ENCODE data around the gene SNTB2.

SNTB2 gene

DNA sequence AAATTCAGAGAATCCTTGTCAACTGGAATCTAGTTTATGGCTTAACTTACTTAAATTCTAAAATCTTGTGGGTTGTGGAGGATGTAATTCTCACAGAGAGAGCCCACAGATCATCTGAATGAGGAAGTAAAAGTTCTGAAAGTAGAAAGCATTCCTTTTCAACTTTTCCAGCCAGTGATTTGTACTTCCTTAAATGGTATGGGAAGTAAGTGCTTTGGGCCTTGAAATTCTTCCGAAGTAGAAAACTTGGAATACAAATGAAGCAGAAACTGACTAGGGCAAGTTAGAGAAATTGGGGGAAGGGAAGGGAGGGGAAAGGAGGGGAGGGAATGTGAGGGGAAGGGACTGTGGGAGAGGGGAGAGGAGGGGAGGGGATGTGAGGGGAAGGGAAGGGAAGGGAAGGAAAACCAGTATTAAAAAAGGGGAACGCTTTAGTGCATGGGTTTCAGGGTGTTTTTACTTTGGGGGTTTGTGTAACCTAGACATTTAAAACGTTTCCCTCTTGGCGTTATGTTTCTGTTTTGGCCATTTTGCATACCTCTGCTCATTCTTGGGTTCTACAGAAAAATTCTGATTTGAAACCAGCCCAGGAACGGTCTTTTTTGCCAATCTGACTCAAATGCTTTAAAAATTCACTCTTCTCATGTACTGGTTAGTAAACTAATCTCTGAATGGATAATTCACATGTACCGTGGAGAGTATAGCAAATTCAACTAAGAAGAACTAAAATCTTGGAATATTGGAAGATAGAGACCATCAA, 15.5 kb upstream of the SNTB2 start:
- H2BK15ac ChIP-seq (ENCODE audit: low read depth, poor library complexity, severe bottlenecking) = no peak overlapping the region
- H3K4me1 ChIP-seq (ENCODE audit: control insufficient read depth, insufficient read depth, low read depth, low read length) = peaks cover 6% of the 10 kb centered on the region
- peak overlapping the region; percentile 9 for H4K8ac ChIP-seq (ENCODE audit: low read length)
- H3K9me3 ChIP-seq (ENCODE audit: control insufficient read depth, low read length) = no peaks in the 10 kb centered on the region
- H3K27me3 ChIP-seq (ENCODE audit: control insufficient read depth in 1 of 2, insufficient read depth in 1 of 2, low read length in 2 of 2) = no peaks in the 10 kb centered on the region
- H2BK5ac ChIP-seq (ENCODE audit: low read depth, low read length, poor library complexity, severe bottlenecking) = peak overlapping the region; percentile 33
- no peak overlapping the region for H3K14ac ChIP-seq (ENCODE audit: low read length in 2 of 2)
- peak overlapping the region; percentile 54 for H3K9ac ChIP-seq (ENCODE audit: low read length)
- H3K23ac ChIP-seq (ENCODE audit: low read length in 2 of 2) = no peak overlapping the region
- H3K79me1 ChIP-seq (replicated peaks; ENCODE audit: low read length, poor library complexity, severe bottlenecking) = peaks cover 6% of the 10 kb centered on the region
- no peak overlapping the region for H2AFZ ChIP-seq (ENCODE audit: low read depth, low read length)
- peak overlapping the region; percentile 87 for H3K27ac ChIP-seq (ENCODE audit: low read length, poor library complexity, severe bottlenecking)
- H3K36me3 ChIP-seq (ENCODE audit: control insufficient read depth in 1 of 2, insufficient read depth in 2 of 2, low read depth in 1 of 2, low read length in 2 of 2) = peaks cover 21 to 38% of the 10 kb centered on the region in 2 experiments
- no peak overlapping the region for H3K4ac ChIP-seq (ENCODE audit: low read depth in 1 of 2, low read length in 2 of 2)
- no peak overlapping the region for H2BK12ac ChIP-seq (ENCODE audit: low read length in 2 of 2)
- no peak overlapping the region for H3K18ac ChIP-seq (ENCODE audit: low read depth in 1 of 2, low read length in 2 of 2)
- H3K4me2 ChIP-seq (ENCODE audit: low read length, poor library complexity, severe bottlenecking) = peak overlapping the region; percentile 11
- no peak overlapping the region for H2BK120ac ChIP-seq (ENCODE audit: low read depth, low read length)
- no peak overlapping the region for H2AK5ac ChIP-seq (ENCODE audit: low read length, severe bottlenecking)
- no peak overlapping the region for H4K91ac ChIP-seq (ENCODE audit: low read length)
- DNase-seq = peak; percentile 47
- WGBS = 75% methylated on average over 5 of the region's 6 CpGs
- H3K4me3 ChIP-seq (ENCODE audit: insufficient read depth in 1 of 2, low read depth in 1 of 2, low read length in 2 of 2) = no peak overlapping the region

DNA sequence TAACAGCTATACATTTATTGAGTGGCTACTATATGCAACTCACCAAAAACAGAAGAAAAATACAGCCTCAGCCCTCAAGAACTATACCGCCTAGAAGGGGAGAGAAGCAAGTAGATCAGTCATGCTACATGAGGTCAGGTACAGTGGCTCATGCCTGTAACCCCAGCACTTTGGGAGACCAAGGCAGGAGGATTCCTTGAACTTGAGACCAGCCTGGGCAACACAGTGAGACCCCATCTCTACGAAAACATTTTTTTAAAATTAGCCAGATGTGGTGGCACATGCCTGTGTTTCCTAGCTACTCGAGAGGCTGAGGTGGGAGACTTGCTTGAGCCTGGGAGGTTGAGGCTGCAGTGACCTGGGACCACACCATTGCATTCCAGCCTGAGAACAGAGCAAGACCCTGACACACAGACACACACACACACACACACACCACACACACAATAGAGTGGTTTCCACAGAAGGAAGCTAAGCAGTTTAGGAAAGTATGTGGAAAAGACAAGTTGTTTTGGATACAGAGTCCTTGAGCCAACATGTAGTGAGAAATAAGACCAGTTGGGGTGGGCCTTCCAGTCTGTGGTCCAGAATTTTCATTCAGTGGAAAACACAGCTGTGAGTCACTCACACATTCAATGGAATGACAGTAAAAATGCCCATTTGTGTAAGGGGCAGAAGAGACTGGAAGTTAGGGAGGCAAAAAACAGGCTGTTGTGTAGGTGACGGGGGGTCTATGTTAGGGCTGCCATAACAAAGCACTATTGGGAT, 10.7 kb upstream of the SNTB2 start:
- no peak overlapping the region for H3K4ac ChIP-seq (ENCODE audit: low read depth in 1 of 2, low read length in 2 of 2)
- no peak overlapping the region for H3K18ac ChIP-seq (ENCODE audit: low read depth in 1 of 2, low read length in 2 of 2)
- H3K27me3 ChIP-seq (ENCODE audit: control insufficient read depth in 1 of 2, insufficient read depth in 1 of 2, low read length in 2 of 2) = no peaks in the 10 kb centered on the region
- no peak overlapping the region for H3K23ac ChIP-seq (ENCODE audit: low read length in 2 of 2)
- H2AFZ ChIP-seq (ENCODE audit: low read depth, low read length) = no peak overlapping the region
- H2AK5ac ChIP-seq (ENCODE audit: low read length, severe bottlenecking) = no peak overlapping the region
- H3K36me3 ChIP-seq (ENCODE audit: control insufficient read depth in 1 of 2, insufficient read depth in 2 of 2, low read depth in 1 of 2, low read length in 2 of 2) = peaks cover 0 to 8% of the 10 kb centered on the region in 2 experiments
- H2BK5ac ChIP-seq (ENCODE audit: low read depth, low read length, poor library complexity, severe bottlenecking) = no peak overlapping the region
- WGBS = 99% methylated on average over 3 of the region's 4 CpGs
- no peak overlapping the region for H2BK15ac ChIP-seq (ENCODE audit: low read depth, poor library complexity, severe bottlenecking)
- peak overlapping the region; percentile 11 for H3K9ac ChIP-seq (ENCODE audit: low read length)
- H3K4me1 ChIP-seq (ENCODE audit: control insufficient read depth, insufficient read depth, low read depth, low read length) = peaks cover 10% of the 10 kb centered on the region
- H3K4me2 ChIP-seq (ENCODE audit: low read length, poor library complexity, severe bottlenecking) = no peak overlapping the region
- no peak overlapping the region for H2BK120ac ChIP-seq (ENCODE audit: low read depth, low read length)
- peaks cover 3% of the 10 kb centered on the region for H3K79me1 ChIP-seq (replicated peaks; ENCODE audit: low read length, poor library complexity, severe bottlenecking)
- H3K14ac ChIP-seq (ENCODE audit: low read length in 2 of 2) = no peak overlapping the region
- H3K9me3 ChIP-seq (ENCODE audit: control insufficient read depth, low read length) = no peaks in the 10 kb centered on the region
- H3K27ac ChIP-seq (ENCODE audit: low read length, poor library complexity, severe bottlenecking) = no peak overlapping the region
- no peak overlapping the region for H3K4me3 ChIP-seq (ENCODE audit: insufficient read depth in 1 of 2, low read depth in 1 of 2, low read length in 2 of 2)
- H4K8ac ChIP-seq (ENCODE audit: low read length) = no peak overlapping the region
- DNase-seq = peak; percentile 70
- no peak overlapping the region for H2BK12ac ChIP-seq (ENCODE audit: low read length in 2 of 2)
- no peak overlapping the region for H4K91ac ChIP-seq (ENCODE audit: low read length)

DNA sequence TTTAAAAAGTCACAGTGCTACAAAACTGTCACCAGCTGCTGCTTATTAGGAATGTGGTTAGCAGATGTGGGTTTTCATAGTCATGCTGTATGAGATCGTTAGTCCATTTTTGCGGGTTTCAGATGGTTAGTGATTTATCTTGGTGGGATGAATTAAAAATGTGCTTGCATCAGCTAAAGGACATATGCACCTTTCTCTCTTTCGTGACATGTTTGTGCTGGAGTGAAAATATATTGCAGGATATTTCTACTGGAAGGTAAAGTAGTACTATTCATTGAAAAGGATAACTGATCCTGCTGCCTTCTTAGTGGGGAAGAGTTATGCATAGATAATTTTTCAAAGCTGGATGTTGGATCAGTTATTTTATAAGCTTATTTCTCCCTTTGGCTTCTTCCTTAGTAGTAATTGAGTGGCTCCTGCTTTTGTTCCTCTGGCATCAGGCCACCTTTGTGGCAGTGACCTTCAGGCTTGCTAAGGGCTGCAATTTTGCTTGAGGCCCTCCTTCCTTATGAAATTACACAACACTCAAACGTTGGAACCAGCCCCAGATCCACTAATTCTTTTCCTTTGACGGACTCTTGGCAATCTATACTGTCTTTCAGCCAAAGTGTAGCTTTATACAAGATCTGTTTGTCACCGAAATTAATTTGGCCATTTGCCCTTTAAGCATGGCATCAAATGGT, 7.5 kb upstream of the SNTB2 start:
- no peak overlapping the region for H2BK12ac ChIP-seq (ENCODE audit: low read length in 2 of 2)
- peaks cover 16% of the 10 kb centered on the region for H3K4me1 ChIP-seq (ENCODE audit: control insufficient read depth, insufficient read depth, low read depth, low read length)
- peak overlapping the region in 1 of 2 experiments; percentile 15 for H3K4me3 ChIP-seq (ENCODE audit: insufficient read depth in 1 of 2, low read depth in 1 of 2, low read length in 2 of 2)
- H3K14ac ChIP-seq (ENCODE audit: low read length in 2 of 2) = no peak overlapping the region
- H3K9me3 ChIP-seq (ENCODE audit: control insufficient read depth, low read length) = no peaks in the 10 kb centered on the region
- DNase-seq = peak; percentile 62
- H3K9ac ChIP-seq (ENCODE audit: low read length) = peak overlapping the region; percentile 28
- H2BK120ac ChIP-seq (ENCODE audit: low read depth, low read length) = no peak overlapping the region
- WGBS = 72% methylated on average over 6 of the region's 6 CpGs
- no peak overlapping the region for H3K23ac ChIP-seq (ENCODE audit: low read length in 2 of 2)
- no peak overlapping the region for H4K8ac ChIP-seq (ENCODE audit: low read length)
- H2BK5ac ChIP-seq (ENCODE audit: low read depth, low read length, poor library complexity, severe bottlenecking) = no peak overlapping the region
- H3K27me3 ChIP-seq (ENCODE audit: control insufficient read depth in 1 of 2, insufficient read depth in 1 of 2, low read length in 2 of 2) = no peaks in the 10 kb centered on the region
- peaks cover 3% of the 10 kb centered on the region for H3K79me1 ChIP-seq (replicated peaks; ENCODE audit: low read length, poor library complexity, severe bottlenecking)
- no peak overlapping the region for H4K91ac ChIP-seq (ENCODE audit: low read length)
- H3K27ac ChIP-seq (ENCODE audit: low read length, poor library complexity, severe bottlenecking) = peak overlapping the region; percentile 47
- no peak overlapping the region for H2AFZ ChIP-seq (ENCODE audit: low read depth, low read length)
- no peak overlapping the region for H3K18ac ChIP-seq (ENCODE audit: low read depth in 1 of 2, low read length in 2 of 2)
- H3K4me2 ChIP-seq (ENCODE audit: low read length, poor library complexity, severe bottlenecking) = no peak overlapping the region
- no peak overlapping the region for H3K4ac ChIP-seq (ENCODE audit: low read depth in 1 of 2, low read length in 2 of 2)
- peak overlapping the region; percentile 13 for H2AK5ac ChIP-seq (ENCODE audit: low read length, severe bottlenecking)
- no peak overlapping the region for H2BK15ac ChIP-seq (ENCODE audit: low read depth, poor library complexity, severe bottlenecking)
- H3K36me3 ChIP-seq (ENCODE audit: control insufficient read depth in 1 of 2, insufficient read depth in 2 of 2, low read depth in 1 of 2, low read length in 2 of 2) = peaks cover 0 to 4% of the 10 kb centered on the region in 2 experiments

DNA sequence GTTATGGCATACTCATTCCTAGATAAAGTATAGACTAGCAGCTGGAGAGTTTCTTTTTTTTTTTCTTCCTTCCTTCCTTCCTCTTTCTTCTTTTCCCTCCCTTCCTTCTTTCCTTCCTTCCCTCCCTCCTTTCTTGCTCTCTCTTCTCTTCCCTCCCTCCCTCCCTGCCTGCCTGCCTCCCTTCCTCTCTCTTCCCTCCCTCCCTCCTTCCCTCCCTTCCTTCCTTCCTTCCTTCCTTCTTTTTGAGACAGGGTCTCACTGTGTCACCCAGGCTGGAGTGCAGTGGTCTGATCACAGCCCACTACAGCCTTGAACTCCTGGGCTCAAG, 7.0 kb upstream of the SNTB2 start:
- Histone ChIP-seq H2BK12ac (ENCODE audit: low read length in 2 of 2) (peak overlapping the region in 1 of 2 experiments; percentile 42), H3K4me1 (ENCODE audit: control insufficient read depth, insufficient read depth, low read depth, low read length) (peaks cover 16% of the 10 kb centered on the region), H4K91ac (ENCODE audit: low read length) (no peak overlapping the region), H2BK5ac (ENCODE audit: low read depth, low read length, poor library complexity, severe bottlenecking) (no peak overlapping the region), H3K9ac (ENCODE audit: low read length) (peak overlapping the region; percentile 28), H3K14ac (ENCODE audit: low read length in 2 of 2) (no peak overlapping the region), H3K4ac (ENCODE audit: low read depth in 1 of 2, low read length in 2 of 2) (no peak overlapping the region), H4K8ac (ENCODE audit: low read length) (no peak overlapping the region), H2BK15ac (ENCODE audit: low read depth, poor library complexity, severe bottlenecking) (no peak overlapping the region), H3K27me3 (ENCODE audit: control insufficient read depth in 1 of 2, insufficient read depth in 1 of 2, low read length in 2 of 2) (no peaks in the 10 kb centered on the region), H3K9me3 (ENCODE audit: control insufficient read depth, low read length) (no peaks in the 10 kb centered on the region), H3K4me3 (ENCODE audit: insufficient read depth in 1 of 2, low read depth in 1 of 2, low read length in 2 of 2) (no peak overlapping the region), H3K23ac (ENCODE audit: low read length in 2 of 2) (no peak overlapping the region), H3K18ac (ENCODE audit: low read depth in 1 of 2, low read length in 2 of 2) (peak overlapping the region in 1 of 2 experiments; percentile 73), H3K27ac (ENCODE audit: low read length, poor library complexity, severe bottlenecking) (no peak overlapping the region), H2AK5ac (ENCODE audit: low read length, severe bottlenecking) (no peak overlapping the region), H3K4me2 (ENCODE audit: low read length, poor library complexity, severe bottlenecking) (no peak overlapping the region), H2BK120ac (ENCODE audit: low read depth, low read length) (no peak overlapping the region), H2AFZ (ENCODE audit: low read depth, low read length) (no peak overlapping the region), H3K36me3 (ENCODE audit: control insufficient read depth in 1 of 2, insufficient read depth in 2 of 2, low read depth in 1 of 2, low read length in 2 of 2) (no peaks in the 10 kb centered on the region), H3K79me1 (replicated peaks; ENCODE audit: low read length, poor library complexity, severe bottlenecking) (peaks cover 3% of the 10 kb centered on the region)
- no peak for DNase-seq
